ENCODE data around the gene TRNP1. TPM values are rescaled to one million over a fixed set of nuclear protein-coding genes. Genes with fewer than 3 reads are reported as not detected.
A peak's percentile ranks its signal among the peaks of the same experiment; 100 is the strongest.

Gene TRNP1
- total RNA-seq, 6 experiments from 2014 or later: 2.0 to 24.8 (median 6.7) TPM

DNA sequence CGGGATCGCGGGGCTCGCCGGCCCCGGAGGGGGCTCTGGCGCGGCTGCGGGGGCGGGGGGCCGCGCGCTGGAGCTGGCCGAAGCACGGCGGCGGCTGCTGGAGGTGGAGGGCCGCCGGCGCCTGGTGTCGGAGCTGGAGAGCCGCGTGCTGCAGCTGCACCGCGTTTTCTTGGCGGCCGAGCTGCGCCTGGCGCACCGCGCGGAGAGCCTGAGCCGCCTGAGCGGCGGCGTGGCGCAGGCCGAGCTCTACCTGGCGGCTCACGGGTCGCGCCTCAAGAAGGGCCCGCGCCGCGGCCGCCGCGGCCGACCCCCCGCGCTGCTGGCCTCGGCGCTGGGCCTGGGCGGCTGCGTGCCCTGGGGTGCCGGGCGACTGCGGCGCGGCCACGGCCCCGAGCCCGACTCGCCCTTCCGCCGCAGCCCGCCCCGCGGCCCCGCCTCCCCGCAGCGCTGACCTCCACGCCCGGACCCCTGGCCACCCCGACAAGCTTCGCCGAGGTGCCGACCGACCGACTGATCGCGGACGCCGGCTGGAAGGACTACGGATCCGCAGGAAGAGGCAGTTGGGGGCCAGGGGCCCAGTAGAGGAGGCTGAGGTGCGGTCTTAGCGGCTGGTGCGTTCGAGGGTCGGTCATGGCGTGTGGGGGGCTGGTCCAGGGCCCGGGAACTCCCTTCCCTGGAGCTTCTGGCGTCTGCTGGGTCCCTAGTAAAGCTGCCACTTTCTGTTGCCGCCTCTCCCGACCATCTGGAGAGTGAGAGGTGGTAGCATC lies 711 bp downstream of the TRNP1 start:
- Histone ChIP-seq H3K27me3 (no peaks in the 10 kb centered on the region), H3K36me3 (no peaks in the 10 kb centered on the region), H3K4me1 (peaks cover 0 to 17% (median 0%) of the 10 kb centered on the region in 4 donors), H3K4me3 (peak overlapping the region; percentile 54 to 71 (median 61)), H3K27ac (peak overlapping the region in 1 of 3 donors; percentile 29), H3K9me3 (no peaks in the 10 kb centered on the region)
- TF ChIP-seq, protein P1, sequence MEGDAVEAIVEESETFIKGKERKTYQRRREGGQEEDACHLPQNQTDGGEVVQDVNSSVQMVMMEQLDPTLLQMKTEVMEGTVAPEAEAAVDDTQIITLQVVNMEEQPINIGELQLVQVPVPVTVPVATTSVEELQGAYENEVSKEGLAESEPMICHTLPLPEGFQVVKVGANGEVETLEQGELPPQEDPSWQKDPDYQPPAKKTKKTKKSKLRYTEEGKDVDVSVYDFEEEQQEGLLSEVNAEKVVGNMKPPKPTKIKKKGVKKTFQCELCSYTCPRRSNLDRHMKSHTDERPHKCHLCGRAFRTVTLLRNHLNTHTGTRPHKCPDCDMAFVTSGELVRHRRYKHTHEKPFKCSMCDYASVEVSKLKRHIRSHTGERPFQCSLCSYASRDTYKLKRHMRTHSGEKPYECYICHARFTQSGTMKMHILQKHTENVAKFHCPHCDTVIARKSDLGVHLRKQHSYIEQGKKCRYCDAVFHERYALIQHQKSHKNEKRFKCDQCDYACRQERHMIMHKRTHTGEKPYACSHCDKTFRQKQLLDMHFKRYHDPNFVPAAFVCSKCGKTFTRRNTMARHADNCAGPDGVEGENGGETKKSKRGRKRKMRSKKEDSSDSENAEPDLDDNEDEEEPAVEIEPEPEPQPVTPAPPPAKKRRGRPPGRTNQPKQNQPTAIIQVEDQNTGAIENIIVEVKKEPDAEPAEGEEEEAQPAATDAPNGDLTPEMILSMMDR (IDR thresholded peaks at IDR 0.05): no peak
- TF ChIP-seq POLR2A (IDR thresholded peaks at IDR 0.05): no peak
- ATAC-seq (peak in 2 of 4 donors; percentile 1 to 33), DNase-seq (peak in 1 of 3 donors; percentile 29)
- intact Hi-C loops (cut with DNase I): no loop called here
- no CpG with 5 or more reads among the region's 97 CpGs for WGBS (ENCODE audit: insufficient coverage, low coverage, low lambda C conversion rate, missing lambda C conversion rate)

DNA sequence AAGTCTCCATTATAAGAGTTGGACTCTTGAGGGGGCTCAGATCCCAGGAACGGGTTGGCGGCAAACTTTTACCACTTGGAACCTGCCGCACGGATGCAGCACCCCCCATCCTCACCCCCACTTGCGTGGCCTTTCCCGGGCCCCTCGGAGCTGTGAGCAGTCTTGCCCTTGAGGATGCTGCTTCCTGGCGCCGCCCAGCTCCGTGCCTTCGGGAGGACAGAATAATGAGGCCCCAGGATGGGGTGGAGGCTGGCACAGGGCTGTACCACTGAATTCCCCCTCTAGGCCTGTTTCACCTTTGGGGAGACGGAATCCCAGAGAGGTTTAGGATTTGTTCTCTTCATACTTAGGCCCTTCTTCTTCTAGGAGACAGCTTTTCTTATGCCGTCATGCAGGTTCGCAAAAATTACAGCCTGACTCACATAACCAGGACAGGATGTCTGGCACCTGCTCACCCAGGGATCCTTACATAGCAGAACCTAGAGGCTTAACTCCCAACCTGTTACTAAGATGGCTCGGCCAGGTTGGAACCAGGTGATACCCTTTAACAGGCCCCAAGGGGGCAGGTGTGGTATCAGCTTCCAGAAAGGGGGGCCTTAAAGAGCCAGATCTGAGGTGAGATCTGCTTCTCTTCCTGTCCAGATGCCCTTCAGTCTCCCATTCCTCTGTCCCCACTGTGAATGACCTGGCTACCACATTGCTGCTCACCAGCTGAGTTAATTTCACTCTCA lies 1.5 kb downstream of the TRNP1 start:
- DNase-seq: no peak
- no peak for ATAC-seq
- Histone ChIP-seq H3K27me3 (no peaks in the 10 kb centered on the region), H3K4me1 (peaks cover 0 to 17% (median 0%) of the 10 kb centered on the region in 4 donors), H3K4me3 (peak overlapping the region; percentile 45 to 61 (median 48)), H3K9me3 (no peaks in the 10 kb centered on the region), H3K36me3 (no peaks in the 10 kb centered on the region), H3K27ac (no peak overlapping the region)
- TF ChIP-seq POLR2A (IDR thresholded peaks at IDR 0.05): no peak
- TF ChIP-seq, protein P1 (IDR thresholded peaks at IDR 0.05): no peak
- intact Hi-C loops (cut with DNase I): no loop called here
- WGBS (ENCODE audit: insufficient coverage, low coverage, low lambda C conversion rate, missing lambda C conversion rate): 50% methylated on average over 2 of the region's 15 CpGs

DNA sequence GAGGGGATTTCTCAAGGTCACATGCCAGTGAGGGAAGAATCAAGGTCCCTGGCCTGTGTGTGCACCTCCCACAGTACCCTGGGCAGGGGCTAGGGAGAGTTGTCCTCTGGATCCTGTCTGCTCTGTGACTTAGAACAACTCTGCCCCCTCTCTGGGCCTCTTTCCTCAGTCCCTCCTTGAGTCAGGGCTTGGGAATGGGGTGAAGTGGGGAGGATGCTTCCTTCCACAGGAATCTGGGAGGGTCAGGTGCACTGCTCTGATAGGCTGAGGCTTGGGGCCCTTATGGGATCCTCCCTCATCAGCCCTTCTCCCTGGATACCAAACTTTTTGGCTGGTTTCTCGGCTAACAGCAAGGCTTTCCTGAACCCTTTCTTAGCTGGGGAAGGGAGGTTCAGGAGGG lies 2.5 kb downstream of the TRNP1 start:
- no CpG with 5 or more reads among the region's 1 CpG for WGBS (ENCODE audit: insufficient coverage, low coverage, low lambda C conversion rate, missing lambda C conversion rate)
- DNase-seq (no peak), ATAC-seq (no peak)
- H3K4me1 ChIP-seq: peaks cover 0 to 8% (median 0%) of the 10 kb centered on the region in 4 donors
- TF ChIP-seq, protein P1 (IDR thresholded peaks at IDR 0.05): no peak
- TF ChIP-seq POLR2A (IDR thresholded peaks at IDR 0.05): no peak
- no peaks in the 10 kb centered on the region for H3K36me3 ChIP-seq
- no peaks in the 10 kb centered on the region for H3K27me3 ChIP-seq
- H3K27ac ChIP-seq: no peak overlapping the region
- no peaks in the 10 kb centered on the region for H3K9me3 ChIP-seq
- intact Hi-C loops (cut with DNase I): no loop called here
- no peak overlapping the region for H3K4me3 ChIP-seq

DNA sequence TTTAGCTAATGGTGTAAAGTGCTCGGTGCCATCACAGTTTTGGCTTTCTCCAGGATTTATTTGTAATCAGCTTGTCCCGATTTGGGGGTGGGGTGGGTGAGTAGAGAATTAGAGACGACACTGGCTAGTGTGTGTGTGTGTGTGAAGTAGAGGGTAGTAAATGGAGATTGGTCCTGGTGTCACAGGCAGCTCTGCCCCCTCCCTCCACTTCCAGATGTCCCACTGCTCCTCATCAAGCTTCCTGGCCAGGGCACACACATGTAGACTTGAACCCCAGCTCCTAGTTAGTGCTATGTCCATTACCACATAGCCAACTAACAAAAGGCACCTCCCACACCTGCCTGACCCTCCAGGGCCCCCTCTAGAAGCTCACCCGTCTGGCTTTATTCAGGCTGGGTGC lies 3.2 kb downstream of the TRNP1 start:
- Histone ChIP-seq H3K4me1 (peaks cover 0 to 7% (median 0%) of the 10 kb centered on the region in 4 donors), H3K27ac (no peak overlapping the region)
- no peak for ATAC-seq

More for the DNA sequence above, 3.2 kb downstream of the TRNP1 start:
- Histone ChIP-seq H3K27me3 (no peaks in the 10 kb centered on the region), H3K4me3 (no peak overlapping the region), H3K36me3 (no peaks in the 10 kb centered on the region), H3K9me3 (no peaks in the 10 kb centered on the region)
- DNase-seq: no peak
- TF ChIP-seq POLR2A (IDR thresholded peaks at IDR 0.05): no peak
- TF ChIP-seq, protein P1 (IDR thresholded peaks at IDR 0.05): no peak
- intact Hi-C loops (cut with DNase I): no loop called here
- WGBS (ENCODE audit: insufficient coverage, low coverage, low lambda C conversion rate, missing lambda C conversion rate): 100% methylated on average over 2 of the region's 4 CpGs

Measured in right lobe of liver (tissue), 6 donors.